Brain microvascular endothelial cell (primary cell): ENCODE measurements around the gene KIF21A.

Experiments used
- DNase-seq: peaks from one replicate; pipeline ENCODE4 v3.0.0-alpha.2; 2020
- H3K27ac ChIP-seq: fragments of 250-450 bp; sonication (Bioruptor Pico); 2 replicates; pipeline ENCODE4 v1.5.1; 2020; ENCODE audit warnings: mild to moderate bottlenecking, moderate library complexity
- H3K27me3 ChIP-seq: fragments of 250-450 bp; sonication (Bioruptor Pico); replicated peaks from 2 replicates; pipeline ENCODE4 v1.5.1; 2020; ENCODE audit warnings: mild to moderate bottlenecking
- H3K36me3 ChIP-seq: fragments of 250-450 bp; sonication (Bioruptor Pico); replicated peaks from 2 replicates; pipeline ENCODE4 v1.5.1; 2020; ENCODE audit warnings: mild to moderate bottlenecking
- H3K4me3 ChIP-seq: 2 replicates; pipeline ENCODE4 v1.5.1; 2011; ENCODE audit warnings: low read depth, mild to moderate bottlenecking, control low read depth, low read length, moderate library complexity
- CTCF ChIP-seq: IDR thresholded peaks from 2 replicates; pipeline ENCODE4 v1.5.1; 2011; ENCODE audit warnings: low read depth, mild to moderate bottlenecking, moderate library complexity, low read length, control low read depth, inconsistent platforms; ENCODE audit errors: missing control alignments
- in situ Hi-C: cut with HindIII; loops from 2 replicates; pipeline ENCODE4 v1.10.0; 2017; ENCODE audit warnings: low sequenced_read_pairs, low pct_ligation_motif_present

KIF21A gene, protein sequence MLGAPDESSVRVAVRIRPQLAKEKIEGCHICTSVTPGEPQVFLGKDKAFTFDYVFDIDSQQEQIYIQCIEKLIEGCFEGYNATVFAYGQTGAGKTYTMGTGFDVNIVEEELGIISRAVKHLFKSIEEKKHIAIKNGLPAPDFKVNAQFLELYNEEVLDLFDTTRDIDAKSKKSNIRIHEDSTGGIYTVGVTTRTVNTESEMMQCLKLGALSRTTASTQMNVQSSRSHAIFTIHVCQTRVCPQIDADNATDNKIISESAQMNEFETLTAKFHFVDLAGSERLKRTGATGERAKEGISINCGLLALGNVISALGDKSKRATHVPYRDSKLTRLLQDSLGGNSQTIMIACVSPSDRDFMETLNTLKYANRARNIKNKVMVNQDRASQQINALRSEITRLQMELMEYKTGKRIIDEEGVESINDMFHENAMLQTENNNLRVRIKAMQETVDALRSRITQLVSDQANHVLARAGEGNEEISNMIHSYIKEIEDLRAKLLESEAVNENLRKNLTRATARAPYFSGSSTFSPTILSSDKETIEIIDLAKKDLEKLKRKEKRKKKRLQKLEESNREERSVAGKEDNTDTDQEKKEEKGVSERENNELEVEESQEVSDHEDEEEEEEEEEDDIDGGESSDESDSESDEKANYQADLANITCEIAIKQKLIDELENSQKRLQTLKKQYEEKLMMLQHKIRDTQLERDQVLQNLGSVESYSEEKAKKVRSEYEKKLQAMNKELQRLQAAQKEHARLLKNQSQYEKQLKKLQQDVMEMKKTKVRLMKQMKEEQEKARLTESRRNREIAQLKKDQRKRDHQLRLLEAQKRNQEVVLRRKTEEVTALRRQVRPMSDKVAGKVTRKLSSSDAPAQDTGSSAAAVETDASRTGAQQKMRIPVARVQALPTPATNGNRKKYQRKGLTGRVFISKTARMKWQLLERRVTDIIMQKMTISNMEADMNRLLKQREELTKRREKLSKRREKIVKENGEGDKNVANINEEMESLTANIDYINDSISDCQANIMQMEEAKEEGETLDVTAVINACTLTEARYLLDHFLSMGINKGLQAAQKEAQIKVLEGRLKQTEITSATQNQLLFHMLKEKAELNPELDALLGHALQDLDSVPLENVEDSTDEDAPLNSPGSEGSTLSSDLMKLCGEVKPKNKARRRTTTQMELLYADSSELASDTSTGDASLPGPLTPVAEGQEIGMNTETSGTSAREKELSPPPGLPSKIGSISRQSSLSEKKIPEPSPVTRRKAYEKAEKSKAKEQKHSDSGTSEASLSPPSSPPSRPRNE (N-terminal part only)

DNA sequence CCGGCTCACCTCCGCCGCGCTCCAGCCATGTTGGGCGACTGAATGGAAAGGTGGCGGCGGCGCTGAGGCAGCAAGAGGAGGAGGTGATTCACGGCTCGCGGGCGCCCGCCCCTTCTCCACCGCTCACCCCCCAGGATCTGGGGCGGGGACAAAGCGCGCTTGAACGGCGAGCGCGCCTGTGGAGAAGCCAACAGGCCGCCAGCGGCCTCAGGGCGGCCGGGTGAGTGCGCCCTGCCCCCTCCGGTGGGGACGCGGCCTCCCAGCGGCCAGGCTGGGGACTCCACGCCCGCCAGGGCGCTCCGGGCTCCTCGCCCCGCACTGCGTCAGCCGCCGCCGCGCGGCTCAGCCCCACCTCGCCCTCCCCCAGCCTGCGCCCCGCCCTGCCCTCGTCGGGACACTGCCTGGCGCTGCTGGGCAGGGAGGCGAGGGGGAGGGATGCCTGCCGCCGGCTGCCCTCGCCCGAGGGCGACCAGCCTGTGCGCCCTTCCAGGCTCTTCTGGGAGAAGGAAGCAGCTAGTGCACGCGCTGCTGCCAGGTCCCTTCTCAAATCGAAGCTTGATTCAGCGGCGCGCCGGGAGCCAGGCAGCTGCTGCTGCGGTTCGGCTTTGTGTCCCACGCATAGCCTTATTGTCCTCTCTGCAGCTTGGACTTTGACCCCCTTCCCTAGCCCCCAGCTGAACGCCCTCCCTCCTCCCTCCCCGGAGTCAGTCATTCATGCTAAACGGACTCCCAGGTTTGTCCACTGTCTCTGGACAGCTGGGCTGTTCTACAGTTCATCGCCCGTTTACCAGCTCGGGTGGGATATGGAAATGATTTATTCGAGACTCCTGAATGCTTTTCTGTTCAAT is at the start of gene KIF21A:
Gene KIF21A (minus strand): TSS at position 40 of the 848 bp plus-strand sequence. CDS start 150 bp downstream, outside the sequence.
- H3K27me3 ChIP-seq: no peaks in the 10 kb centered on the region
- peak within 1 kb of the TSS; percentile 68 for H3K4me3 ChIP-seq
- in situ Hi-C loops: no loop called here
- DNase-seq: peak; percentile 78
- TF ChIP-seq CTCF: peak; percentile 42
- peak within 1 kb of the TSS; percentile 31 for H3K27ac ChIP-seq
- no peaks in the 10 kb centered on the region for H3K36me3 ChIP-seq

GRCh38 chr12:39490500-39491282 is 47.8 kb upstream of the KIF21A start:
- no peak for TF ChIP-seq CTCF
- H3K4me3 ChIP-seq: no peak overlapping the region
- H3K36me3 ChIP-seq: no peaks in the 10 kb centered on the region
- H3K27ac ChIP-seq: peak overlapping the region; percentile 1
- in situ Hi-C loops: no loop called here
- peak; percentile 62 for DNase-seq
- no peaks in the 10 kb centered on the region for H3K27me3 ChIP-seq

- DNase-seq: no peak
Observed at GRCh38 chr12:39483597-39483996, 40.7 kb upstream of the KIF21A start.

DNA sequence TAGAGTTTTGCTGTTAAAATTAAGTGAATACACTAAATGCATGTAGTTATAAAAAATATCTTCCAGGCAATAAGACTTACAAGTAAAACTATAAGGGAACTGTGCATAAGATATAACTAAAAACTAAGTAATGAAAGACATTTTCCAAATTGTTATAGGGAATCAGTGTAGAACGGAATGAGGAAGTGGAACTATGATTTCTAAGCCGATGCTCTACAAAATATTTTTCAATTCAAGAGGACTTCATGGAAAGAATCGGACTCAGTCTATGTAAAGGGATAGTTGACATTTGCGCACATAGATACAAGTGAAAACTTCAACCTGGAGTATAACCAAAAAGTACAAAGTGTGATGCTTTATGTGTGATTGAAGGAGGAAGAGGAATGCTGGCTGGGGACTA is 40.1 kb upstream of the KIF21A start:
- in situ Hi-C loops: no loop called here
- Histone ChIP-seq H3K27me3 (no peaks in the 10 kb centered on the region), H3K27ac (no peak overlapping the region), H3K4me3 (no peak overlapping the region), H3K36me3 (no peaks in the 10 kb centered on the region)
- no peak for TF ChIP-seq CTCF
- DNase-seq: no peak

More at GRCh38 chr12:39483597-39483996, 40.7 kb upstream of the KIF21A start:
- no peaks in the 10 kb centered on the region for H3K36me3 ChIP-seq
- H3K27ac ChIP-seq: no peak overlapping the region
- no peak overlapping the region for H3K4me3 ChIP-seq
- in situ Hi-C loops: no loop called here
- TF ChIP-seq CTCF: no peak
- no peaks in the 10 kb centered on the region for H3K27me3 ChIP-seq
